NT2/D1 (cell line): ENCODE measurements around the gene TRIM25.

Experiments
- SUZ12 ChIP-seq: IDR thresholded peaks from 2 replicates; pipeline ENCODE4 v1.6.1; 2011; ENCODE audit not compliant: insufficient read length, insufficient read depth; ENCODE audit errors: extremely low read depth
- YY1 ChIP-seq: IDR thresholded peaks from 2 replicates; pipeline ENCODE4 v1.6.1; 2011; ENCODE audit not compliant: insufficient read length, insufficient read depth
- ZNF274 ChIP-seq: IDR thresholded peaks from 2 replicates; pipeline ENCODE4 v1.6.1; 2011; ENCODE audit warnings: mild to moderate bottlenecking, low read depth, low read length

- TF ChIP-seq SUZ12 (no peak), YY1 (no peak), ZNF274 (no peak)
Observed at GRCh38 chr17:56939869-56940484, 26.1 kb upstream of the TRIM25 start.
